Parathyroid adenoma (tissue), 2 donors: Measurements from ENCODE around the gene GGA1.

Experiments
- H2AFZ ChIP-seq: fragments of 300-600 bp; sonication (generic); one replicate; pipeline ENCODE4 v1.7.0; 2017; ENCODE audit warnings: antibody characterized with exemption, mild to moderate bottlenecking
- H3K27ac ChIP-seq: fragments of 300-600 bp; sonication (generic); one replicate; pipeline ENCODE4 v1.7.0; 2017
- H3K27me3 ChIP-seq: fragments of 300-600 bp; sonication (generic); one replicate; pipeline ENCODE4 v1.7.0; 2017; ENCODE audit warnings: low read length; ENCODE audit not compliant: control insufficient read depth, insufficient read depth
- H3K36me3 ChIP-seq: fragments of 300-600 bp; sonication (generic); one replicate; pipeline ENCODE4 v1.7.0; 2017; ENCODE audit warnings: low read length; ENCODE audit not compliant: control insufficient read depth, insufficient read depth
- H3K4me1 ChIP-seq: fragments of 300-600 bp; sonication (generic); one replicate; pipeline ENCODE4 v1.7.0; 2017; ENCODE audit warnings: control low read depth
- H3K4me2 ChIP-seq: fragments of 300-600 bp; sonication (generic); one replicate; pipeline ENCODE4 v1.7.0; 2017; ENCODE audit warnings: low read length
- H3K4me3 ChIP-seq: fragments of 300-600 bp; sonication (generic); one replicate; pipeline ENCODE4 v1.7.0; 2017; ENCODE audit warnings: low read depth, low read length
- H3K79me2 ChIP-seq: fragments of 300-600 bp; sonication (generic); one replicate; pipeline ENCODE4 v1.7.0; 2017; ENCODE audit warnings: control low read depth
- H3K9ac ChIP-seq: fragments of 300-600 bp; sonication (generic); one replicate; pipeline ENCODE4 v1.7.0; 2017; ENCODE audit warnings: mild to moderate bottlenecking
- H3K9me3 ChIP-seq: fragments of 300-600 bp; sonication (generic); one replicate; pipeline ENCODE4 v1.7.0; 2017; ENCODE audit warnings: low read length; ENCODE audit not compliant: control insufficient read depth
- TF ChIP-seq, protein P1 (sequence below): fragments of 300-600 bp; sonication (generic); IDR thresholded peaks from one replicate; pipeline ENCODE4 v1.7.0; 2017; ENCODE audit warnings: antibody characterized with exemption, mild to moderate bottlenecking
- donor health status: primary hyperparathyroidism.

Gene GGA1

DNA sequence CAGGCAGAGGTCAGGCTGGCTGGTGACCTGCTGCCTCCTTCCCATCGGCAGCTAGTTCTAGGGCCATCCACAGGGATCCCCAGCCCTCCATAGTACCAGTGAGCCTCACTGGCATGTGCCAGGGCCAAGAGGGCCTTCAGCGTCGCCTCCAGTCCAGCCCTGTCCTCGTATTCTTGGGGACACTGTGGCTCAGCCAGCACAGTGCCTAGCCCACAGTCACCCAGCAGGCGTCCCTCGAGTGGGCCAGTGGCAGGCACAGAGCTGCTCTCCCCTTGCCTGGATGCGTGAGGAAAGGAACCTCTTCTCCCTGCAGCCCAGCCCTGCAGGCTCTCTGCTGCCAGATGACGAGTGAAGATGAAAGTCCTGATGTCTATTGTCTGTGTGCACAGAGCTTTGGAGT, 20.2 kb downstream of the GGA1 start:
- no peak overlapping the region for H2AFZ ChIP-seq
- H3K4me1 ChIP-seq, result peaks cover 13% of the 10 kb centered on the region
- TF ChIP-seq, protein P1, sequence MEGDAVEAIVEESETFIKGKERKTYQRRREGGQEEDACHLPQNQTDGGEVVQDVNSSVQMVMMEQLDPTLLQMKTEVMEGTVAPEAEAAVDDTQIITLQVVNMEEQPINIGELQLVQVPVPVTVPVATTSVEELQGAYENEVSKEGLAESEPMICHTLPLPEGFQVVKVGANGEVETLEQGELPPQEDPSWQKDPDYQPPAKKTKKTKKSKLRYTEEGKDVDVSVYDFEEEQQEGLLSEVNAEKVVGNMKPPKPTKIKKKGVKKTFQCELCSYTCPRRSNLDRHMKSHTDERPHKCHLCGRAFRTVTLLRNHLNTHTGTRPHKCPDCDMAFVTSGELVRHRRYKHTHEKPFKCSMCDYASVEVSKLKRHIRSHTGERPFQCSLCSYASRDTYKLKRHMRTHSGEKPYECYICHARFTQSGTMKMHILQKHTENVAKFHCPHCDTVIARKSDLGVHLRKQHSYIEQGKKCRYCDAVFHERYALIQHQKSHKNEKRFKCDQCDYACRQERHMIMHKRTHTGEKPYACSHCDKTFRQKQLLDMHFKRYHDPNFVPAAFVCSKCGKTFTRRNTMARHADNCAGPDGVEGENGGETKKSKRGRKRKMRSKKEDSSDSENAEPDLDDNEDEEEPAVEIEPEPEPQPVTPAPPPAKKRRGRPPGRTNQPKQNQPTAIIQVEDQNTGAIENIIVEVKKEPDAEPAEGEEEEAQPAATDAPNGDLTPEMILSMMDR, result no peak
- H3K27me3 ChIP-seq, result no peaks in the 10 kb centered on the region
- no peaks in the 10 kb centered on the region for H3K9me3 ChIP-seq
- no peaks in the 10 kb centered on the region for H3K79me2 ChIP-seq
- no peak overlapping the region for H3K9ac ChIP-seq
- no peak overlapping the region for H3K27ac ChIP-seq
- H3K4me3 ChIP-seq, result no peak overlapping the region
- H3K36me3 ChIP-seq, result no peaks in the 10 kb centered on the region
- no peak overlapping the region for H3K4me2 ChIP-seq

- H3K79me2 ChIP-seq, result no peaks in the 10 kb centered on the region
- peaks cover 20% of the 10 kb centered on the region for H3K4me1 ChIP-seq
- no peaks in the 10 kb centered on the region for H3K36me3 ChIP-seq
- H3K27me3 ChIP-seq, result no peaks in the 10 kb centered on the region
- no peaks in the 10 kb centered on the region for H3K9me3 ChIP-seq
- H3K9ac ChIP-seq, result no peak overlapping the region
- H3K4me2 ChIP-seq, result no peak overlapping the region
- TF ChIP-seq, protein P1, result no peak
- H3K27ac ChIP-seq, result no peak overlapping the region
- no peak overlapping the region for H3K4me3 ChIP-seq
- no peak overlapping the region for H2AFZ ChIP-seq
These were observed 21.3 kb downstream of the GGA1 start for GRCh38 chr22:37629928-37630327.

- no peak overlapping the region for H2AFZ ChIP-seq
- H3K4me2 ChIP-seq, result no peak overlapping the region
- H3K4me1 ChIP-seq, result peaks cover 30% of the 10 kb centered on the region
- H3K9me3 ChIP-seq, result no peaks in the 10 kb centered on the region
- no peak overlapping the region for H3K4me3 ChIP-seq
- no peaks in the 10 kb centered on the region for H3K79me2 ChIP-seq
- TF ChIP-seq, protein P1, result no peak
- H3K36me3 ChIP-seq, result no peaks in the 10 kb centered on the region
- H3K9ac ChIP-seq, result no peak overlapping the region
- no peaks in the 10 kb centered on the region for H3K27me3 ChIP-seq
- H3K27ac ChIP-seq, result no peak overlapping the region
These were observed 22.3 kb downstream of the GGA1 start for GRCh38 chr22:37630839-37631435.

DNA sequence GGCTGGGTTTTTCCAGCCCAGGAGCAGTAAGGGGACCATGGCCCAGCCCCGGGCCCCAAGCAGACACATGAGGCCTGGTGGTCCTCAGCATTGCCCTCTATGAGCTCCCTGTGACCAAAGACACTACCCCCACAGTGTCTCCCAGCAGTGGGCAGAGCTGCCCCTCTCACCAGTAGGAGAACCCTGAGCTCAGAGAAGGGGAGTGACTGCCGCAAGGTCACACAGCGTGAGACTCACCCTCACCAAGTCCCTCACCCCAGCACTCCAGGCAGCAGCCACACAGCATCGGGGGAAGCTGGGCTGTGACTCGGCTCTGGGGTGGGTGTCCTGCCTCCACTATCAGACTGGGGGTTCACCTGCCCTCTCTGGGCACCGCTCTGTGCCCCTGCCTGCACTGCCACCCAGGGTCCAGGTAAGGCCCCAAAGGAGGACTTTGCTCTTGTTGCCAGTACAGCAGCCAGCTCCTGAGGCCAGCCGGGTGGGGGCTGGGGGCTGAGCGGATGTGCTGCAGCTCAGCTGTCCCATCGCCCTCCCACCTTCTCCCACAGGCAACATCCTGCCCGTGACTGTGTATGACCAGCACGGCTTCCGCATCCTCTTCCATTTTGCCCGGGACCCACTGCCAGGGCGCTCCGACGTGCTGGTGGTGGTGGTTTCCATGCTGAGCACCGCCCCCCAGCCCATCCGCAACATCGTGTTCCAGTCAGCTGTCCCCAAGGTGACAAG, 23.0 kb downstream of the GGA1 start:
- no peak overlapping the region for H2AFZ ChIP-seq
- H3K9me3 ChIP-seq, result no peaks in the 10 kb centered on the region
- H3K27me3 ChIP-seq, result no peaks in the 10 kb centered on the region
- H3K9ac ChIP-seq, result no peak overlapping the region
- peaks cover 35% of the 10 kb centered on the region for H3K4me1 ChIP-seq
- H3K79me2 ChIP-seq, result no peaks in the 10 kb centered on the region
- TF ChIP-seq, protein P1, result no peak
- H3K4me3 ChIP-seq, result no peak overlapping the region
- H3K36me3 ChIP-seq, result no peaks in the 10 kb centered on the region
- no peak overlapping the region for H3K27ac ChIP-seq
- no peak overlapping the region for H3K4me2 ChIP-seq
